T-helper 17 cell (primary cell): ENCODE results near the gene TAS1R1. TPM values are rescaled to one million over a fixed set of nuclear protein-coding genes. Genes with fewer than 3 reads are reported as not detected.
A peak's percentile ranks its signal among the peaks of the same experiment; 100 is the strongest.
"Not testable (repeated sequence)": the region's sequence is repeated elsewhere in the genome, so short reads cannot be mapped to it uniquely, and the experiment has no call there.

ENCODE experiments used
- ATAC-seq: fragments of 150-1000 bp; cut with Tn5 transposase; 2 replicates; pipeline ENCODE4 v1.10.0; 2021; ENCODE audit warnings: mild to moderate bottlenecking, moderate library complexity
- DNase-seq, 3 donors: peaks; one replicate each; pipeline versions ENCODE4 v3.0.0 to v3.0.0-alpha.2; 2020 to 2021
- H3K9me3 ChIP-seq: one replicate; pipeline ENCODE4 v1.7.0; 2013; ENCODE audit warnings: low read length, mild to moderate bottlenecking; ENCODE audit not compliant: control insufficient read depth, poor library complexity, severe bottlenecking
- H3K27ac Mint-ChIP-seq: one replicate; pipeline ENCODE4 v1.8.0; 2022; ENCODE audit warnings: mild to moderate bottlenecking, moderate library complexity, mixed read lengths
- H3K27me3 Mint-ChIP-seq: one replicate; pipeline ENCODE4 v1.8.0; 2022; ENCODE audit warnings: mixed read lengths
- H3K36me3 Mint-ChIP-seq: one replicate; pipeline ENCODE4 v1.8.0; 2022; ENCODE audit warnings: low read depth, mixed read lengths
- H3K4me1 Mint-ChIP-seq: one replicate; pipeline ENCODE4 v1.8.0; 2022; ENCODE audit warnings: mild to moderate bottlenecking, mixed read lengths
- H3K4me3 Mint-ChIP-seq: one replicate; pipeline ENCODE4 v1.8.0; 2022; ENCODE audit warnings: mild to moderate bottlenecking, moderate library complexity, mixed read lengths
- total RNA-seq, 4 donors: library from RNA in 2 of 4; stranded (reverse) in 2 of 4; gene quantifications; one replicate each; pipeline ENCODE4 v1.2.3 and lab custom pipeline; 2022 to 2026

The TAS1R1 gene
- total RNA-seq, 2 donors from 2014 or later: not detected

DNA sequence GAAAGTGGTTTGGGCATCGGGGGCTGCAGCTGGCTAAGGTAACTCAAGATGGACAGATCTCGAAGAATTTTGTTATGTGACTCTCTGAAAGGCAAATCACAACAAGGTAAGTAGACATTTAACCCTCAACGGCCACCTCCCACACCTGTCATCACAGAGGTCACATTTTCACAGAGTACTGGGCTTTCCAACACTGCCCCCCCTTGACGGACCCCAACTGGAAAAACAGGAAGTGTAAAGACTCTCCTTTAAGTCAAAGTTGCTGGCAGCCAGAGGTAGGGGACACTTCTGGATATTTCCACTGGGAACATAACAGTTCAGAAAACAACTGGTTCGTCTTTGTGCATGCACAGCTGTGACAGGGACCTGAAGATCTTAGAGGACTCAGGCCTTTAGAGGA is 23.1 kb upstream of the TAS1R1 start:
- DNase-seq (no peak), ATAC-seq (no peak)
- H3K4me3 Mint-ChIP-seq: no peak overlapping the region
- peaks cover 5% of the 10 kb centered on the region for H3K4me1 Mint-ChIP-seq
- no peak overlapping the region for H3K27ac Mint-ChIP-seq
- peaks cover 2% of the 10 kb centered on the region for H3K36me3 Mint-ChIP-seq
- H3K27me3 Mint-ChIP-seq: no peaks in the 10 kb centered on the region
- H3K9me3 ChIP-seq: no peaks in the 10 kb centered on the region

- Mint-ChIP-seq H3K4me1 (peaks cover 3% of the 10 kb centered on the region), H3K4me3 (no peak overlapping the region), H3K27me3 (no peaks in the 10 kb centered on the region), H3K36me3 (peaks cover 2% of the 10 kb centered on the region), H3K27ac (no peak overlapping the region)
- ATAC-seq (no peak), DNase-seq (no peak)
- H3K9me3 ChIP-seq: no peaks in the 10 kb centered on the region
These were observed 20.8 kb upstream of the TAS1R1 start for GRCh38 chr1:6534248-6534822.

DNA sequence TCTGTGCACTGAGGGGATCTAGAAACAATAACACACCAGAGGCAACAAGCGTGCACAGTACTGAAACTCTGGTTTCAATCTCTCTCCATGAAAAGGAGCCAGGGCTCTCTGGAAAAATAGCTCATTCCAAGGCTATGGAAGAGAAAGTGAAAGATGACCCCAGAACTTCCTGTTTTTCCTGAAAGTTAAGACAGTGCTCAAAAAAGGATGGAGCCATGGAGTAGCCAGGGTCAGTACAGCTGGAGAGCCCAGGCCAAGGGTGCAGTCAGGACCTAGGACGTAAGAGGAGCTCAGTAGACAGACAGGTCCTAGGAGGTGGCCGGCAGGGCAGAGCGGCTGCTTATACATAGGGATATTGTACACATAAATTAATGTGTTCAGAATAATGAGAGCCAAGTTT is 19.9 kb upstream of the TAS1R1 start:
- no peaks in the 10 kb centered on the region for H3K9me3 ChIP-seq
- ATAC-seq: no peak
- Mint-ChIP-seq H3K4me3 (no peak overlapping the region), H3K27ac (no peak overlapping the region), H3K27me3 (no peaks in the 10 kb centered on the region), H3K4me1 (peaks cover 5% of the 10 kb centered on the region), H3K36me3 (peaks cover 2% of the 10 kb centered on the region)
- no peak for DNase-seq

- Mint-ChIP-seq H3K27ac (no peak overlapping the region), H3K4me1 (peaks cover 5% of the 10 kb centered on the region), H3K27me3 (no peaks in the 10 kb centered on the region), H3K4me3 (no peak overlapping the region), H3K36me3 (peaks cover 2% of the 10 kb centered on the region)
- no peak for ATAC-seq
- no peaks in the 10 kb centered on the region for H3K9me3 ChIP-seq
- DNase-seq: no peak
These were observed 18.8 kb upstream of the TAS1R1 start for GRCh38 chr1:6536291-6536690.

DNA sequence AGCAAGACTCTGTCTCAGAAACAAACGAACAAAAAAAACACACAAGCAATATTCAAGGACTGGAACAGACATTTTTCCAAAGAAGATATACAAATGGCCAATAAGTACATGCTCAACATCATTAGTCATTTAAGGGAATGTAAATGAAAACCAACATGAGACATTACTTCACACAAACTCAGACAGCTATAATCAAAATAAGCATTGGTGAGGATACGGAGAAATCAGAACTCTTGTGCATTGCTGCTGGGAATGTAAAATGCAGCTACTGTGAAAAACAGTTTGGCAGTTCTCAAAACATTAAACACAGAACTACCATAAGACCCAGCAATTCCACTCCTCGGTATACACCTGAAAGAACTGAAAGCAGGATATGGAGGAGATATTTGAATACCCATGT is 16.2 kb upstream of the TAS1R1 start:
- DNase-seq: no peak
- no peaks in the 10 kb centered on the region for H3K36me3 Mint-ChIP-seq
- H3K27me3 Mint-ChIP-seq: no peaks in the 10 kb centered on the region
- H3K4me3 Mint-ChIP-seq: no peak overlapping the region
- H3K9me3 ChIP-seq: no peaks in the 10 kb centered on the region
- peak overlapping the region; percentile 27 for H3K27ac Mint-ChIP-seq
- ATAC-seq: no peak
- H3K4me1 Mint-ChIP-seq: peaks cover 5% of the 10 kb centered on the region

DNA sequence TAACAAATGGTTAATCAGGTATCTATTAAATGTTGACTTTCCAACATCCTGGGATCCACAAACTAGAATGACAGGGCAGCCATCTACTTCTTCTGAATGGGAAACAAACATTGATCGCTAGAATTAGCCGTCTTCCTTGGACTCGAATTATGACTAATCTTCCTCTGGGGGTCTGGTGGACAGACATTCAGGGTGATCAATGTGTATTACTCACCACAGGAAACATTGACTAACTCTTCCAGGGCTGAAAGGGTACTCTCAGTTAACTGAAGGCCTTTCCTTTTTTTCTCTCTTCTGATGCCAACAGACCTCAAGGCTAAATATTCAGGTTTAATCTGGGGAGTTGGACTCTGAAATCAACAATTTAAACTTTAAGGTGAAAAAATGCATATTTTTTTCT is 10.3 kb upstream of the TAS1R1 start:
- ATAC-seq (no peak), DNase-seq (no peak)
- H3K27me3 Mint-ChIP-seq: no peaks in the 10 kb centered on the region
- H3K4me3 Mint-ChIP-seq: peak overlapping the region; percentile 84
- no peaks in the 10 kb centered on the region for H3K9me3 ChIP-seq
- peaks cover 4% of the 10 kb centered on the region for H3K36me3 Mint-ChIP-seq
- H3K27ac Mint-ChIP-seq: peak overlapping the region; percentile 98
- peaks cover 27% of the 10 kb centered on the region for H3K4me1 Mint-ChIP-seq

GRCh38 chr1:6545276-6546112 is 9.6 kb upstream of the TAS1R1 start:
- Mint-ChIP-seq H3K4me3 (peak overlapping the region; percentile 84), H3K27me3 (no peaks in the 10 kb centered on the region), H3K27ac (peak overlapping the region; percentile 98), H3K36me3 (peaks cover 4% of the 10 kb centered on the region), H3K4me1 (peaks cover 27% of the 10 kb centered on the region)
- peak; percentile 88 for ATAC-seq
- no peaks in the 10 kb centered on the region for H3K9me3 ChIP-seq
- DNase-seq: no peak

GRCh38 chr1:6546326-6546725 is 8.8 kb upstream of the TAS1R1 start:
- no peak for ATAC-seq
- DNase-seq: no peak
- peaks cover 4% of the 10 kb centered on the region for H3K36me3 Mint-ChIP-seq

GRCh38 chr1:6547301-6547700 is 7.8 kb upstream of the TAS1R1 start:
- peaks cover 27% of the 10 kb centered on the region for H3K4me1 Mint-ChIP-seq
- no peak for DNase-seq
- no peaks in the 10 kb centered on the region for H3K27me3 Mint-ChIP-seq
- ATAC-seq: no peak
- H3K4me3 Mint-ChIP-seq: no peak overlapping the region
- H3K9me3 ChIP-seq: no peaks in the 10 kb centered on the region
- peaks cover 4% of the 10 kb centered on the region for H3K36me3 Mint-ChIP-seq
- peak overlapping the region; percentile 98 for H3K27ac Mint-ChIP-seq

More at GRCh38 chr1:6546326-6546725, 8.8 kb upstream of the TAS1R1 start:
- Mint-ChIP-seq H3K4me1 (peaks cover 27% of the 10 kb centered on the region), H3K27me3 (no peaks in the 10 kb centered on the region), H3K4me3 (peak overlapping the region; percentile 87), H3K27ac (peak overlapping the region; percentile 98)
- no peaks in the 10 kb centered on the region for H3K9me3 ChIP-seq

- Mint-ChIP-seq H3K27ac (peak within 1 kb of the TSS; percentile 72), H3K4me3 (peak within 1 kb of the TSS; percentile 81), H3K36me3 (no peaks in the 10 kb centered on the region), H3K4me1 (peaks cover 2% of the 10 kb centered on the region), H3K27me3 (no peaks in the 10 kb centered on the region)
- DNase-seq: peak; percentile 91 to 97 (median 91)
- no peaks in the 10 kb centered on the region for H3K9me3 ChIP-seq
- ATAC-seq: peak; percentile 98
These were observed 838 bp upstream of the TAS1R1 start, which contains the start of gene NOL9 for GRCh38 chr1:6554031-6554906. TSS of gene NOL9 (minus strand) at chr1:6554513. CDS start at chr1:6554502, 11 bp downstream.

DNA sequence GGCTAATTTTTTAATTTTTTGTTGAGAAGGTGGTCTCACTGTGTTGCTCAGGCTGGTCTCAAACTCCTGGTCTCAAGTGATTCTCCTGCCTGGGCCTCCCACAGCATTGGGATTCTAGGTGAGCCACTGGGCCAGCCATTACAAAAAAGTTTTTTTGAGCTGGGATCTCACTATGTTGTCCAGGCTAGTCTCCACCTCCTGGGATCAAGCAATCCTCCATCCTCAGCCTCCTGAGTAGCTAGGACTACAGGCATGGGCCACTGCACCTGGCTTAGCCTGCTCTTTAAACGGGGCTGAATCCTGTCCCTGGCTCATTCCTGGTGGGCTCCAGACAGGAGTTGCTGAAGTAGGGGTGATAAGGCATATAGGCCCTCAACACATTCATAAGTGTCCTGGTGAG is 2.5 kb downstream of the TAS1R1 start:
- H3K9me3 ChIP-seq: no peaks in the 10 kb centered on the region
- ATAC-seq: no peak
- Mint-ChIP-seq H3K27me3 (peaks cover 7% of the 10 kb centered on the region), H3K36me3 (no peaks in the 10 kb centered on the region), H3K27ac (no peak overlapping the region), H3K4me3 (no peak overlapping the region), H3K4me1 (peaks cover 4% of the 10 kb centered on the region)
- DNase-seq: no peak

DNA sequence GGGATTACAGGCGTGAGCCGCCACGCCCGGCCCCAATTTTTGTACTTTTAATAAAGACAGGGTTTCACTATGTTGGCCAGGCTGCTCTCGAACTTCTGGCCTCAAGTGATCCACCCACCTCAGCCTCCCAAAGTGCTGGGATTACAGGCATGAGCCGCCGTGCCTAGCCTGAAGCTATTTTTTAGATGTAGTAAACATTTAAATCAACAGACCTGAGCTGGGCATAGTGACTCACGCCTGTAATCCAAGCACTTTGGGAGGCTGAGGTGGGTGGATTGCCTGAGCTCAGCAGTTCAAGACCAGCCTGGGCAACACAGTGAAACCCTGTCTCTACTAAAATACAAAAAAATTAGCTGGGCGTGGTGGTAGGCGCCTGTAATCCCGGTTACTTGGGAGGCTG is 4.1 kb downstream of the TAS1R1 start:
- H3K36me3 Mint-ChIP-seq, H3K4me3 Mint-ChIP-seq, H3K27me3 Mint-ChIP-seq, ATAC-seq, H3K4me1 Mint-ChIP-seq, H3K27ac Mint-ChIP-seq, H3K9me3 ChIP-seq, DNase-seq: not testable (repeated sequence)

DNA sequence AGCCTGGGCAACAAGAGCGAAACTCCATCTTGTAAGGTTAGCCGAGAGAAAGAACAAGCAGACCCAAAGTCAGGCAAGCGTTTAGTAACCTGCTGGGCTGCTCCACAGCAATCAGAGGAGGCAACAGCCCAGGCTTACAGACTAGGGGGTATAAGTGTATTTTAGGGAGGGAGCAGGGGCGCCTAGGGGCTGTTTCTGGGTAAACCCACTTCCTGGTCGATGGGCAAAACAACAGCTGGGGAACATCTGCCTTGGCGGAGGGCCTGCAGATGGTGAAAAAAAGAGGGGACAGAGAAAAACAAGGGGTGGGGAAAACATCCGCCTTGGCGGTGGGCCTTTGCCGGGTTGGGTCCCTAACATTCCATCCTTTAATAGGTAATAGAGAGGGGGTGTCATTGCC is 5.2 kb downstream of the TAS1R1 start:
- Mint-ChIP-seq H3K36me3 (no peaks in the 10 kb centered on the region), H3K4me1 (peaks cover 2% of the 10 kb centered on the region), H3K4me3 (no peak overlapping the region), H3K27me3 (peaks cover 7% of the 10 kb centered on the region), H3K27ac (no peak overlapping the region)
- H3K9me3 ChIP-seq: no peaks in the 10 kb centered on the region
- DNase-seq: no peak
- ATAC-seq: no peak
